ENCODE data around the gene SRRM4.
A peak's percentile ranks its signal among the peaks of the same experiment; 100 is the strongest.

Gene SRRM4

GRCh38 chr12:119128527-119128926, 147.2 kb downstream of the SRRM4 start:
- DNase-seq = no peak

- DNase-seq = no peak
Measured at GRCh38 chr12:119129827-119130434, 148.6 kb downstream of the SRRM4 start.

- DNase-seq = no peak
Measured at GRCh38 chr12:119130523-119130922, 149.2 kb downstream of the SRRM4 start.

- no peak for DNase-seq
Measured at GRCh38 chr12:119134284-119135072, 153.1 kb downstream of the SRRM4 start.

GRCh38 chr12:119136811-119137410, 155.6 kb downstream of the SRRM4 start:
- DNase-seq = no peak

- no peak for DNase-seq
Measured at GRCh38 chr12:119139448-119139847, 158.1 kb downstream of the SRRM4 start.

- no peak for DNase-seq
Measured at GRCh38 chr12:119145367-119145766, 164.0 kb downstream of the SRRM4 start.

GRCh38 chr12:119147847-119148448, 166.6 kb downstream of the SRRM4 start:
- DNase-seq = no peak

- DNase-seq = no peak
Measured at GRCh38 chr12:119149270-119149669, 167.9 kb downstream of the SRRM4 start.

GRCh38 chr12:119151445-119152026, 170.2 kb downstream of the SRRM4 start:
- no peak for DNase-seq

- peak; percentile 68 for DNase-seq
Measured at GRCh38 chr12:119153477-119154434, 172.4 kb downstream of the SRRM4 start.

GRCh38 chr12:119154435-119154818, 173.1 kb downstream of the SRRM4 start:
- DNase-seq = no peak

- no peak for DNase-seq
Measured at GRCh38 chr12:119156401-119157044, 175.2 kb downstream of the SRRM4 start.

GRCh38 chr12:119157528-119157927, 176.2 kb downstream of the SRRM4 start:
- no peak for DNase-seq

GRCh38 chr12:119157978-119158377, 176.6 kb downstream of the SRRM4 start:
- DNase-seq = no peak

- DNase-seq = no peak
Measured at GRCh38 chr12:119158402-119158801, 177.1 kb downstream of the SRRM4 start.

- DNase-seq = no peak
Measured at GRCh38 chr12:119159844-119160243, 178.5 kb downstream of the SRRM4 start.

- DNase-seq = no peak
Measured at GRCh38 chr12:119167902-119168301, 186.6 kb downstream of the SRRM4 start.

GRCh38 chr12:119168721-119169120, 187.4 kb downstream of the SRRM4 start:
- DNase-seq = no peak

GRCh38 chr12:119169150-119169549, 187.8 kb downstream of the SRRM4 start:
- DNase-seq = no peak

GRCh38 chr12:119171291-119171690, 189.9 kb downstream of the SRRM4 start:
- DNase-seq = no peak

Measured in NCI-H226 (cell line).